Suppressor macrophage treated with lipopolysaccharide for 4 hours (primary cell): ENCODE measurements around the gene KCNQ1.

Source experiments
- DNase-seq: peaks from one replicate; pipeline ENCODE4 v3.0.0-alpha.2; 2020

The KCNQ1 gene

GRCh38 chr11:2776351-2777061, 331.7 kb downstream of the KCNQ1 start:
- no peak for DNase-seq

- no peak for DNase-seq
Measured at GRCh38 chr11:2777386-2777785, 332.6 kb downstream of the KCNQ1 start.

- DNase-seq: no peak
Measured at GRCh38 chr11:2777871-2778629, 333.2 kb downstream of the KCNQ1 start.

- DNase-seq: peak; percentile 25
Measured at GRCh38 chr11:2778630-2779498, 334.1 kb downstream of the KCNQ1 start.

- no peak for DNase-seq
Measured at GRCh38 chr11:2779499-2779980, 334.7 kb downstream of the KCNQ1 start.

- DNase-seq: no peak
Measured at GRCh38 chr11:2779981-2780849, 335.4 kb downstream of the KCNQ1 start.

- no peak for DNase-seq
Measured at GRCh38 chr11:2780850-2781407, 336.1 kb downstream of the KCNQ1 start.

- DNase-seq: no peak
Measured at GRCh38 chr11:2781408-2782274, 336.8 kb downstream of the KCNQ1 start.

- DNase-seq: no peak
Measured at GRCh38 chr11:2782769-2783168, 338.0 kb downstream of the KCNQ1 start.

GRCh38 chr11:2783536-2784082, 338.8 kb downstream of the KCNQ1 start:
- DNase-seq: peak; percentile 65

GRCh38 chr11:2787816-2788167, 343.0 kb downstream of the KCNQ1 start:
- DNase-seq: no peak

GRCh38 chr11:2788168-2789071, 343.6 kb downstream of the KCNQ1 start:
- DNase-seq: no peak

- no peak for DNase-seq
Measured at GRCh38 chr11:2789331-2789730, 344.5 kb downstream of the KCNQ1 start.

- DNase-seq: no peak
Measured at GRCh38 chr11:2789791-2790567, 345.2 kb downstream of the KCNQ1 start.

- DNase-seq: no peak
Measured at GRCh38 chr11:2790568-2790921, 345.7 kb downstream of the KCNQ1 start.

- DNase-seq: no peak
Measured at GRCh38 chr11:2791139-2791520, 346.3 kb downstream of the KCNQ1 start.

GRCh38 chr11:2791521-2792380, 346.9 kb downstream of the KCNQ1 start:
- no peak for DNase-seq
